ENCODE data around the gene PANK2. TPM values are rescaled to one million over a fixed set of nuclear protein-coding genes. Genes with fewer than 3 reads are reported as not detected.

Gene PANK2
- total RNA-seq, 4 donors from 2014 or later: 35.7 to 44.1 (median 42.3) TPM

- WGBS, 2 donors: 86 to 87% methylated on average over 12 to 13 of the region's 14 CpGs
- DNase-seq (ENCODE audit: low spot score in 2 of 2): no peak
- H3K4me3 ChIP-seq (ENCODE audit: low read depth, poor library complexity, severe bottlenecking): no peak overlapping the region
- no peak for TF ChIP-seq POLR2A (IDR thresholded peaks at IDR 0.05)
- TF ChIP-seq, protein P1, sequence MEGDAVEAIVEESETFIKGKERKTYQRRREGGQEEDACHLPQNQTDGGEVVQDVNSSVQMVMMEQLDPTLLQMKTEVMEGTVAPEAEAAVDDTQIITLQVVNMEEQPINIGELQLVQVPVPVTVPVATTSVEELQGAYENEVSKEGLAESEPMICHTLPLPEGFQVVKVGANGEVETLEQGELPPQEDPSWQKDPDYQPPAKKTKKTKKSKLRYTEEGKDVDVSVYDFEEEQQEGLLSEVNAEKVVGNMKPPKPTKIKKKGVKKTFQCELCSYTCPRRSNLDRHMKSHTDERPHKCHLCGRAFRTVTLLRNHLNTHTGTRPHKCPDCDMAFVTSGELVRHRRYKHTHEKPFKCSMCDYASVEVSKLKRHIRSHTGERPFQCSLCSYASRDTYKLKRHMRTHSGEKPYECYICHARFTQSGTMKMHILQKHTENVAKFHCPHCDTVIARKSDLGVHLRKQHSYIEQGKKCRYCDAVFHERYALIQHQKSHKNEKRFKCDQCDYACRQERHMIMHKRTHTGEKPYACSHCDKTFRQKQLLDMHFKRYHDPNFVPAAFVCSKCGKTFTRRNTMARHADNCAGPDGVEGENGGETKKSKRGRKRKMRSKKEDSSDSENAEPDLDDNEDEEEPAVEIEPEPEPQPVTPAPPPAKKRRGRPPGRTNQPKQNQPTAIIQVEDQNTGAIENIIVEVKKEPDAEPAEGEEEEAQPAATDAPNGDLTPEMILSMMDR (IDR thresholded peaks at IDR 0.05): no peak
- intact Hi-C loops (cut with DNase I; ENCODE audit: low total_unique reads): no loop called here
Observed at GRCh38 chr20:3865887-3866407, 23.2 kb upstream of the PANK2 start.

GRCh38 chr20:3866464-3866863, 22.7 kb upstream of the PANK2 start:
- WGBS, 2 donors: 40 to 49% methylated on average over 2 to 3 of the region's 3 CpGs
- intact Hi-C loops (cut with DNase I; ENCODE audit: low total_unique reads): no loop called here
- H3K4me3 ChIP-seq (ENCODE audit: low read depth, poor library complexity, severe bottlenecking): no peak overlapping the region
- no peak for DNase-seq (ENCODE audit: low spot score in 2 of 2)
- TF ChIP-seq, protein P1 (IDR thresholded peaks at IDR 0.05): no peak
- no peak for TF ChIP-seq POLR2A (IDR thresholded peaks at IDR 0.05)

DNA sequence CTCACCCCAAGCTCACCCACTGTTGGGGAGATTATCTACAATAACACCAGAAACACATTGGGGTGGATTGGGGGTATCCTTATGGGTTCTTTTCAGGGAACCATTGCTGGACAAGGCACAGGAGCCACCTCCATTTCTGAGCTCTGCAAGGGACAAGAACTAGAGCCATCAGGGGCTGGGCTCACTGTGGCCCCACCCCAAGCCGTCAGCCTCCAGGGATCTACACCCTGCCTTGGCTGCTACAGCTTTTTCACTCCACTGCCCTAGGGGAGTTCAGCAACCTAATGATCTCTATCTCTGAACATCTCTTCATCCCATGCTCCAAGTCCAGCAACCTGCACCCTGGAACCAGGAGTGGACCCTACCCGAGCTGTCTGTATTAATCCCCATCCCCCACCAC, 21.4 kb upstream of the PANK2 start:
- intact Hi-C loops (cut with DNase I; ENCODE audit: low total_unique reads): no loop called here
- no peak for TF ChIP-seq POLR2A (IDR thresholded peaks at IDR 0.05)
- TF ChIP-seq, protein P1 (IDR thresholded peaks at IDR 0.05): no peak
- WGBS, 2 donors: 59 to 83% methylated on average over 2 of the region's 2 CpGs
- DNase-seq (ENCODE audit: low spot score in 2 of 2): no peak
- H3K4me3 ChIP-seq (ENCODE audit: low read depth, poor library complexity, severe bottlenecking): no peak overlapping the region

DNA sequence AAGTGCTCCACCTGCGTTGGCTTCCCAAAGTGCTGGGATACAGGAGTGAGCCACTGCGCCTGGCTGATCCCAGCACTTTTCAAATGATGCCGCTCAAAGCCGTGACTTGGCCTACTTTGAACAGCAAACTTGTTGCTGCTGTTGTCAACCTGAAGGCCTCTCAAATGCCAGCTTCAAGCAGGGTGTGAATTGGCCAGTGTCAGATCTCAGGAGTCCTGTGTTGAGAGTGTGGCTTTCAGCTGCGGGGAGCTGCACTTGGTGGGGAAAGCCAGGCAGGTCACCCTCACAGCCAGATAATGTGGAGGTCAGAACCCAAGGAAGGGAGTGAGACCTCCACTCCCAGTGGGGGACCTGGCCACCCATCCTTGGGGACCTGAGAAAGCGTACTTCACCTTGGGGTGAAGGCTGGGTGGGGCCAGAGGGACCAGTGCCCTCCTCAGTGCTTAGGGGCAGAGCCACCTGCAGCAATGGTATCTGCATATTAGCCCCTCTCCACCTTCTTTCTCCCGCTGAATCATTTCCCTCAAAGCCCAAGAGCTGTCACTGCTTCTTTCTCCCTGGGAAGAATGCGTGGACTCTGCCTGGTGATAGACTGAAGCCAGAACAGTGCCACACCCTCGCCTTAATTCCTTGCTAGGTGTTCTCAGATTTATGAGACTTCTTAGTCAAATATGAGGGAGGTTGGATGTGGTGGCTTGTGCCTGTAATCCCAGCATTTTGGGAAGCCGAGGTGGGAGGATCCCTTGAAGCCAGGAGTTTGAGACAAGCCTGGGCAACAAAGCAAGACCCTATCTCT, 19.1 kb upstream of the PANK2 start:
- DNase-seq (ENCODE audit: low spot score in 2 of 2): no peak
- no peak for TF ChIP-seq POLR2A (IDR thresholded peaks at IDR 0.05)
- TF ChIP-seq, protein P1 (IDR thresholded peaks at IDR 0.05): no peak
- WGBS, 2 donors: 82 to 87% methylated on average over 10 of the region's 10 CpGs

DNA sequence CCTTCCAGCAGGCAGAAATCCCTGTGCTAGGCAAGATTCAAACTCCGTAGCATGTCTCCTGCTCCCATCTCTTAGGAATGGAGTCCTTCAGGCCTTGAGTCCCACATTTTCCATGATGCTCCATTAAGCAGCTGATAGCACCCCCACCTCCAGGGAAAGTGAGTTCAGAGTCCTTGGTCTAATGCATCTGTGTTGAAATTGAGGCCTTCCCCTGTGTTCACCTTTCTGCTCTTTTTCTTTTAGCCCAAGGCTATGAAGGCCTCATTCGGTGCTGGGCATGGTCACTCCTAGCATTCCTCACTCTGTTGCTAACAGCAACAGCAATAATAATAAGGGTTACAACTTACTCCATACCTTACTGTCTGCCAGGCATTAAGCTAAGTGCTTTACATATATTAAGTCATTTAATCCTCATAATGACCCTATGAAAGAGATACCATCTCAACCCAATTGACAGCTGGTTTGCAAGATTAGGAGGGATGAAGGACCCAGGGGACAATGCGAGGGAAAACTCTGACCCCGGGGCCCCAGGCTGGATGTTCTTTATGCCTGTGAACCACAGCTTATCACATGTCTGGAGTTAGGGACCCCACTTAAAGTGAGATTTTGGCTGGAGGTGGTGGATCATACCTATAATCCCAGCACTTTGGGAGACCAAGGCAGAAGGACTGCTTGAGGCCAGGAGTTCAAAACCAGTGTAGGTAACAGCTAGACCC, 17.5 kb upstream of the PANK2 start:
- 79 to 85% methylated on average over 4 of the region's 4 CpGs for WGBS, 2 donors
- TF ChIP-seq, protein P1 (IDR thresholded peaks at IDR 0.05): no peak
- no peak for TF ChIP-seq POLR2A (IDR thresholded peaks at IDR 0.05)
- DNase-seq (ENCODE audit: low spot score in 2 of 2): no peak
- intact Hi-C loops (cut with DNase I; ENCODE audit: low total_unique reads): no loop called here
- no peak overlapping the region for H3K4me3 ChIP-seq (ENCODE audit: low read depth, poor library complexity, severe bottlenecking)

More for the DNA sequence above, 19.1 kb upstream of the PANK2 start:
- H3K4me3 ChIP-seq (ENCODE audit: low read depth, poor library complexity, severe bottlenecking): no peak overlapping the region
- intact Hi-C loops (cut with DNase I; ENCODE audit: low total_unique reads): no loop called here

Data from lower leg skin (tissue), 4 donors.